OCI-M2 (cell line): Measurements from ENCODE around the gene OR5K1.

Experiments used
- DNase-seq: peaks from one replicate; lab custom pipeline; 2025; ENCODE audit not compliant: unreplicated experiment; lab: John Stamatoyannopoulos, UW

The OR5K1 gene

DNA sequence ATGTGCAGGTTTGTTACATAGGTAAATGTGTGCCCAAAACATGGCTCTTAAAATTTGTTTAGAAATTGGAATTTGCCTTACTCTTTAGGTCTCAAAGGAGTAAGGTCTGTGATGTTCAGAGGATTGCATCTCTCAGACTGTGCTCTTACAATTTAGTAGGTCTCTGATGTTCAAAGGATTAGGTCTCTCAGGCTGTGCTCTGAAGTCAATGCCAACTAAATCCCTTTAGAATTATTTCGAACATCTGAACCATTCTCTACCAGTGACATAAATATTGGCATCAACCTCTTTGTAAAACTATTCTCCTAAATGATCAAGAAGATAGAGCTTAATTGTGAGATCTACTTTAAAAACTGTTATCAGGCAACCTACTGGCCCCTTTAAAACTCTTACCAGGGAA, at the start of gene OR5K1:
Gene OR5K1 (plus strand): TSS at position 301 of the 400 bp plus-strand sequence. CDS start 6,376 bp downstream, outside the sequence.
- no peak for DNase-seq

DNA sequence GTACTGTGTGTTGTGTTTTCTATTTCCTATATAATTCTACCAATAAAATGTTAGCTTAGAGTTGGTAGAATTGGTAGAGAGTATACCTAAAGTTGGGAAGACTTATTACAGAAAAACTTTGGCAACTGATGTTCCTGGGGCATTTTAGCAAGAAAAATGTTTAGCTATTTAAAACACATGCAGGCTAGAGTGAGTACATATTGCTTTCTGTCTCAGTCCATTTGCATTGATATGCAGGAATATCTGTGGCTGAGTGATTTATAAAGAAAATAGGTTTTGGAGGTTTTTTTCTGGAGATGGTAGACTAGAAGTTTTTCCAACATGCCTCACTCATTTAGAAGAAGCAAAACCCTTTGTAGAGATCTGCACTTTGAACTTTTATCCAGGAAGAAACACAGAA, 30.4 kb upstream of the OR5K1 start:
- no peak for DNase-seq

DNA sequence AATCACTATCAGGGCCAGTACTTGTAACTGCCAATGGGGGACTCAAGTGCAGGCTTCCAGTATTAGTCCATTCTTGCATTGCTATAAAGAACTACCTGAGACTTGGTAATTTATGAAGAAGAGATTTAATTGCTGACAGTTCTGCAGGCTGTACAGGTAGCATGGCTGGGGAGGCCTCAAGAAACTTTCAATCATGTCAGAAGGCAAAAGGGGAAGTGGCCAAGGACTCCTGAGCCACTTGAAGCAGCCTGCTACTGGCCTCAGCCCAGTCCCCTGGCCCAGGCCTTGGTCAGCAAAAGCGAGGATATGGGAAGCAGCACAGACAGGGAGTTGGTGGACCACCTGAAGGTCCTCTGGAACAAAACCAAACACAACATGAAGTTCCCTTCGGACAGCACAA, 29.2 kb upstream of the OR5K1 start:
- no peak for DNase-seq

DNA sequence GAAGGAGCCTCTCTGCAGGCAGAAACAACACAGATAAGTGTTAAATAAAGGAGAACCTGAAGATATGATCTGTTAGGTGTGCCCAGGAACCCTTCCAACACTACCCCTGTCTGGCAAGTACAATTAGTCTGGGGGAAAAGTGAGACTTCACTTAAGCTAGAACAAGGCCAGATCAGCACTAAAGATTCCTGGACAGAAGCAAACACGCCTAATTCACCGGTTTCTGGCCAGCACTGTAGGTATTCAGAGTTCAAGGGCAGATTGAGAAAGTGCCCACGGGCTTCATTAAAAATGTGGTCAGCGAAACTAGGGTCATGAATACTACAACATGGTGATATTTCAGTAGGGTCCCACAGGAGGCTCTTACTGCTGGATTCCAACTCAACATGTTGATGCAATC, 28.6 kb upstream of the OR5K1 start:
- no peak for DNase-seq

DNA sequence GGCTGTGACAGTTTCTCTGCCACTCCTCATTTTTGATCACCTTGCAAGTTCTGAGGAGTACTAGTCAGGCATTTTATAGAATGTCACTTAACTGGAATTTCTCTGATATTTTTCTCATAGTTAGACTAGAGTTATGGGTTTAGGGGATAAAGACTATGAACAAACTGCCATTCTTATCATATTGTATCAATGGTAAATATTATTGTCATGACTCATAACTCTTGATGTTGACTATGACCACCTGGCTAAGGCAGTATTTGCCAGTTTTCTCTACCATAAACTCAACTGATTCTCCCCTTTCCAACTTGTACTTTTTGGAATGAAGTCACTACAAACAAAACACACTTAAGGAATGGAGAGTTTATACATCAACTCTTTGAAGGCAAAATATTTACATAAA, 22.7 kb upstream of the OR5K1 start:
- no peak for DNase-seq

DNA sequence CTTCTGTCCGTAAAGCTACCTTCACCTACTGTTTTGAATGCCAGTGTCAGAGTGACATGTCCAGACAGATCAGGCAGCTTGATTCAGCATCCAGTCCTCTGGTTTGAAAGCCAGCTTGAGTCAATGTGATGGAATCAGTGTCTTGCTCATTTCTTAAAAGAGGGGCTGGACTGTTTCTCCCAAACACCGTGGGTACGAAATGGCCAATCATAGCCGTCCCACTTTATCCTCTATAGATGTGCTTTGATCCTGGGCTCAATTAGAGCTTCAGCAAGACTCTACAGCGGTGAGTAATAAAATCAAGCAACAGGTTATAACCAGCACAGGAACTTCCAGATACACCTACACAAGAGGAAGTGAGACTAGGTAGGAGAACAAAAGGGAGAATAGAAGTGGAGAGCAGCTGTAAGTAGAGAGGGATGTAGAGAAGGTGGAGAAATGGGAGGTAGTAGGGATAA, 17.0 kb upstream of the OR5K1 start:
- DNase-seq = no peak

DNA sequence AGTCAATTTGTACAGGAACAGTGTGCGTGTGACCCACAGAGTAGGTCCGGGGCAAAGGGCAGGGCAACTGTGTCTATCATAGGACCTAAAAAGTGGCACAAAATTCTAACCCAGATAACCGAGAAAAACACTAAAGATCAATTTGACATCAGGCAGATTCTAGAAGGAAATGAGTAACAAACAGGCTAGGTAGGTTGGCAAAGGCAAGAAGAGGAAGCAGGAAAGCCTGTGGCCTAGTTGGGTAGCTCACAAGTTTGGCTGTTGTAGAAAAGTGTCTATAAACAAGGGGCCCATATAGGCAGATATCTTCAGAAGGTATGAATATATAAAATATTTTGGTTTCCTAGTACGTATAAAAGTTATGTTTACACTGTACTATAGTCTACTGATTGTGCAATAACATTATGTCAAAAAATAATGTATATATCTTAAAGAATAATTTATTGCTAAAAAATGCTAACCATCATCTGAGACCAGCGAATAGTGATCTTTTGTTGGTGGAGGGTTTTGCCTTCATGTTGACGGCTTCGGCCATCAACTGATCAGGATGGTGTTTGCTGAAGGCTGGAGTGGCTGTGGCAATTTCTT, 13.3 kb upstream of the OR5K1 start:
- no peak for DNase-seq

DNA sequence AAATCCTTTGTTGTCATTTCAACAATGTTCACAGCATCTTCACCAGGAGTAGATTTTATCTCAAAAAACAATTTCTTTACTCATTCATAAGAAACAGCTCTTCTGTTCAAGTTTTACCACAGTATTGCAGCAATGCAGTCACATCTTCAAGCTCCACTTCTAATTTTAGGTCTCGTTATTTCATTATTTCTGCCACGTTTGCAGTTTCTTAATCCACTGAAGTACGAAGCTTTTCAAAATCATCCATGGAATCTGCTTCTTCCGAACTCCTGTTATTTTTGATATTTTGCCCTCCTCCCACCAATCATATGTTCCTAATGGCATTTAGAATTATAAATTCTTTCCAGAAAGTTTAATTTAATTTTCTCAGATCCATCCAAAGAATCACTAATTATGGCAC, 12.6 kb upstream of the OR5K1 start:
- no peak for DNase-seq

DNA sequence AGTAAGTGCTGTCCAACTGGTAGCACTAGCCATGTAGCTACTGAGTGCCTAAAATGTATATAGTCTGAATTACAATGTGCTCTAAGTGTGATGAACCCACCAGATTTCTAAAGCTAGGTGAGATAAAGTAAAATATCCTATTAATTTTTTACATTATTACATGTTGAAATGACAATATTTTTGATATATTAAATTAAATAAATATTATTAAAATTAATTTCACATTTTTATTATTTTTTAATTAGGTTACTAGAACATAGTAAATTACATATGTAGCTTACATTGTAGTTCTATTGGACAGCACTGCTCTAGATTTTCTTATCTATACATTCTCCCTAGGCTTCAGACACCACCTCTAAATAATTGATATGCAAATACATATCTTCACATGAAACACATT, 9.2 kb upstream of the OR5K1 start:
- DNase-seq = no peak

DNA sequence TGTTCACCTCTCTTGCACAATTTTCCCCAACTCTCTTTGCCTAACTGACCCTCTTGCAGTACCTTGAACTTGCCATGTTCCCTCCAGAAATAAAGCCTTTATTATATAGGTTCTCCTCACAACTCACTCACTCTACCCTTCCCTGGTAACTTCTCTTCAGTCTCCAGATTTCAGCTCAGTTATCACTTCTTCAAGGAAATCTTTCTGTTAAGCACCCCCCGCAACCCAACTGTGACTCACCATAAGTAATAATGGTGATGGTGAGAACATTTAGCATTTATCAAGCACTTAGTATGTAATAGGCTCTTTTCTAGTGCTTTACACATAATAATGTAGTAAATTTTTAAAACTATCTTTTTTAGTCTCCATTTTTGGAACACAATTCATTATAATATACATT, 8.1 kb upstream of the OR5K1 start:
- no peak for DNase-seq

DNA sequence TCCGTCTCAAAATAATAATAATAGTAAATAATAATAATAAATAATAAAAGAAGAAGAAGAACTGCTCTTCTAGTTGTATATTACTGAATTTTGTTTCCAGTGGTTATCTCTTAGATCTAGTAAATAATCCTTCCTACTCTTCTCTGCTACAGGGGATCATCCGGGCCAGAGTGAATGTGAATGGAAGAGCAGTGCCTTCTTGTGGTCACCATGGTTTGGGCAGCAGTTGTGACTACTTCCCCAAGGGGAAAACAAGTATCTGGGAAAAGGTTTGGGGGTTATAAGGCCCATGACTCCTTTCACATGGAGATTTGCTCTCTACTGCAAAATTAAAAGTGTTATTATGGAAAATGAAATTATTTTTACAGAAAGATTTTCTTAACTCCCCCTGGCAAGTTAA, 5.5 kb upstream of the OR5K1 start:
- no peak for DNase-seq

DNA sequence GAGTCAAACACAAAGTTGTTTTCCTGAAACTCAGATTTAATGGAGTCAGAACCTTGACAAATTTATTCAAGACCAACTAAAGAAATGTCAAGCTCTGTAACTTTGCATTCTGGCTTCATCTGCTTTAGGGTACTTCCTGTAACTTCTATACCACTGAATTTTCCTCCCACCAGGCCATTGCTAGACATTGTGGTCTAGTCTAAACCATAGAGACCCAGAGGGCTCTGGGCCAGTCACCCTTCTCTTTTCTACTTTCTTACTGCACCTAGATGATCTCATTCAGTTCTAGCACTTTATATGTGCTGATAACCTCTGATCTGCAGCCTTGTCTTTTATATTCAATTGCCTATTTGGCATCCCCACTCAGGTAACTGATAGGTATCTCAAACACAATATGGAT, 2.8 kb upstream of the OR5K1 start:
- DNase-seq = no peak

DNA sequence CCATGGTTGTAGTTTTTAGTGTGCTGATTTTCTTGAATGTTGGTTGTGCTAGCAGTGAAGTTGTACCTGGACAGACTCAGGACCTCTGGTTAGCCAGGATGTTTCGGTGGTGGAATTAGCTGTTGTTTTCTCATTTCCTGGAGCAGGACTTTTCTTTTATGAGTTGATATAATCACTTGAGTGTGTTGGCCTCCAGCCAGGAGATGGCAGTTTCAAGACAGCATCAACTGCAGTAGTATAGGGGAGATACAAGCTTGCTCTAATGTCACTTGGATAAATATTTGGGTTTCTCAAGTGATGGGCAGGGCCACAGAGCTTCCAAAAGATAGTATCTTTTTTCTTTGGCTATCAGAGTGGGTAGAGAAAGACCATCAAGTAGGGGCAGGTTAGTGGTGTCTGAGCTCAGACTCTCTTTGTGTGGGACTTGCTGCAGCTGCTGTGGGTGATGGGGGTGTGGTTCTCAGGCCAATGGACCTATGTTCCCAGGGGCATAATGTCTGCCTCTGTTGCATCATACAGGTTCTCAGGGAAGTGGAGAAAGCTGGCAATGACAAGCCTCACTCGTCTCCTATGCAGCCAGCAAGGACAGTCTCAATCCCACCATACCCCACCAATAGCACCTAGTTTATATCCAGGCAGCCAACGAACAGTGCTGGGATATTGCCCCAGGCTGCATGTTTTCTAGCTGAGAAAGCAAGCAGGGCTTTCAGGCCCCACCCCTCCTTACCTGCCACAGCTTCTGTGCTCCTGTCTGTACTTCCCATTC, 19.9 kb downstream of the OR5K1 start:
- no peak for DNase-seq

DNA sequence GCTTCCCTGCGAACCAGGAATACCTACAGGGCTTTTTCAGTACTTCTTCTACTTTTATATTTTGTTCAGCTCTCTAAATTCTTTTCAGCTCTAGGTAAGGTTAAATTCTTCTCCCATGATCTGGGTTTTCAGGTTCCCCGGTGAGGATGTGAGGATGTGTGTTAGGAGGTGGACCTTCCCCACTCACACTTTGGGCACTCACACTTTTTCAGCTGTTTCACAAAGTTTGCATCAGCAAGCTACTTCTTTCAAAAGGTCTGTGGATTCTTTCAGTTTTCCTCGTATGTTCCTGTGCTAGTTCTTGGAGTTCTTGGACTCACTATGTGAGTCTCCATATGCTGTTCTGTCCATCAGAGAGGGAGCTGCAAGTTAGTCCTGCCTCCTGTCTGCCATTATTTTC, 20.6 kb downstream of the OR5K1 start:
- no peak for DNase-seq

DNA sequence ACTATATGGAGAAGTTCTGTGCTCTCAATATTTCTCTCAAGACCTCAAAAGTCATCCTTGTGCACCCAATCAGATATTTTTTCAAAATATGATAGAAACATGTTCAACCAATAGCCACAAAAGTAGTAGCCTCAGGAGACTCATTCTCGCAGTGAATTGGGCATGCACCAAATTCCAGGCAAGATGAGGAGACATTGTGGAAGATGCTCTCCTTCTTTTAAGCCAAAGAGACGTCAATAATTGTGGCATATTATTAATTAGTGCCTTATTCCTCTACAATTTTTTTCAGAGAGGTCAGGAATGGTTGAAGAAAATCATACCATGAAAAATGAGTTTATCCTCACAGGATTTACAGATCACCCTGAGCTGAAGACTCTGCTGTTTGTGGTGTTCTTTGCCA, 34.4 kb downstream of the OR5K1 start, which contains the start of gene OR5K2:
Gene OR5K2 (plus strand): TSS at position 301 of the 400 bp plus-strand sequence. CDS start 0 bp downstream, at position 301.
- no peak for DNase-seq

DNA sequence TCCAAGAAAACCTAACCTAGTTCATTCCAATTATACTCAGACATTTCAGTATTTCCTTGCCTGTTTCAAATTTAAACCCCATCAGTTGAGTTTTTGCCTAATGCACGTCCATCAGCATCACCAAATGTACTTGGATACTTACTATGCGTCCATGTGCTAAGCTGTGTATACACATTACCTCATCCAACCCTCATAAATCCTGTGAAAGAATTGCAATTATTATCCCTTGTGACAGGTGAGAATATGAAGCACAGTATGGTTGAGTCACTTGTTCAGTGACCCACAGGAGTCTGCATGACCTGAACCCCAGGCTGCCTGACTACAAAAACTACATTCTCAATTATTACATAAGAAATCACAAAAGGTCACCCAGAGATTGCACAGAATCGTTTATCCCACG, 37.0 kb downstream of the OR5K1 start:
- no peak for DNase-seq

DNA sequence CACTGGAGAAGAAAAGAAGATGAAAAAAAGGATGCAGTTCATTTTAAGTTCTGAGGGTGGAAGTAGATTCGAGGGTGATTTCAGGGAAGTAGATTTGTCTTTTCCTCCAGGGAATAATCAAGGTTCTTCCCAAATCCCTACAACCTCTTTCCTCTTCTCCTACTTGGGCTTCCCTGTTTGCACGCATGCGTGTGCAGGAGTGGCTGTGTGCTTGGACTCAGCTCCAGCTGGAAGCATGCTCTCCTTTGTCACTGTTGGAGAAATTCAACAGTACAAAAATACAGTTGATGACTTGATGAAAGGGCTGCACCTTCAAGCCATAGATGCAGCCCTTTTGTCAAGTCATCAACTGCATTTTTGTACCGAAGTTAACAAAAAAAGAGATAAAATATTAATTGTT, 38.3 kb downstream of the OR5K1 start:
- DNase-seq = no peak

DNA sequence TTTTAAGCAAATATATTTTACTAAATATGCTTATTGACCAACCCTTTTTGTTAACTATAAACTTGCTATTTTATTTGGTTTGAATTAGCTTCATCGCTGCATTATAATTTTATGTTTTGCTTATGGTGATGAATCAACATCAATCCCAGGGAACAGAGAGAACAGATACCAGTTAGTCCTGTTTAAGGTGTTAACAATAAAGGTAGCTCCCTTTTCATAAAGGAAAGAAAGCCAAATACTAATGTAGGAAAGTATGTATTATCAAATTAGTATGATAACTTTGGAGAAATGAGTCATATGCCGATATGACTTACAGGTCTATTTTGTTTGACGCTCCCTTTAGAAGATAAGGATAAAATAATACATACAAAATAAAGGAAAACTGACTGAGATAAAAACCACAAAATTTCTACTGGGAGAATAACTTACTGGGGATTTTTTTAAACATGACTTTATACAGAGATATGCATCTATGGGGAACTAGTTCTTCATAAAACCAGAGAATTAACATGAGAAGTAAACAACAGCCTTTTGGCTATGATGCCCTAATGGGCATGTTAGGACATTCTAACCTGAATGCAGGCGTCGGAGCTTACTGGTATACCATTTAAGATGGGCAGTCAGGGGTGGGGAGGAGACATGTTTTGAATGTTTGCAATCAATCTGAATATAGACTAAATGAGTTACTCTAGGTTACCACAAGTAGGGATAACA, 39.0 kb downstream of the OR5K1 start:
- DNase-seq = no peak

DNA sequence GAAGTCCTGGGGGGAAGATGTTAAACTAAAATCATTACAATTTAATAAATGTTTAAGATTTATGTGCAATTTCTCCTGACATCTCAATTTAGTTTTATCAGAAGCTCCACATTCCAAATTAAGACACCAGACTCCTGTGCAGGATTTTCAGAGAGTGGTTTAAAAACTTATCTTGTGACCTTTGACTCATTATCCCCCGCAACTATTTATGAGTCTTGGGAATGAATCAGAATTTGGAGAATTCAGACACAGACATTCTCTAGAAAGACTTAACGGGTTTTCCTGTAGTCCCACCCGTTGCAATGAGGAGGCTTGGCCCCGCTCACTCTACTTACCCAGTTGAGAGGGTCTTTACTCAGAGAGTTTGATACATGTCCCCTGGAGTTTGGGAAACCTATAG, 41.5 kb downstream of the OR5K1 start:
- no peak for DNase-seq

DNA sequence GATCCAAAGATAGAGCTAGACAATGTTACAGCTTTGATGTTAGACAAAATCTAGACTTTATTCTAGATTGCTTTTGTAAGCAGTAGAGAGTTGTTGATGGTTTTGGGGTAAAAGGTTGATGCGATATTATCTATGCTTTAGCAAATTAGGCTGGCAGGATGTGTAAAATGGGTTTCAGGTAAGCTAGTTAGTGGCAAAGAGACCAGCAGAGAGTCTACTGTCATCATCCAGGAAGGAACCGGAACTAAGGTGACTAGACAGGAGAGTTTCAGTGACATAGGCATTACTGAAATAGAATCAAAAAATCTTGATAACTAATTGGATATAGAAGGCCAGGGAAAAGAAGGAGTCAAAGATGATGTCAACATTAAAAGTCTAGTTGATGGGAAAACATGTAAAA, 45.6 kb downstream of the OR5K1 start:
- DNase-seq = no peak

DNA sequence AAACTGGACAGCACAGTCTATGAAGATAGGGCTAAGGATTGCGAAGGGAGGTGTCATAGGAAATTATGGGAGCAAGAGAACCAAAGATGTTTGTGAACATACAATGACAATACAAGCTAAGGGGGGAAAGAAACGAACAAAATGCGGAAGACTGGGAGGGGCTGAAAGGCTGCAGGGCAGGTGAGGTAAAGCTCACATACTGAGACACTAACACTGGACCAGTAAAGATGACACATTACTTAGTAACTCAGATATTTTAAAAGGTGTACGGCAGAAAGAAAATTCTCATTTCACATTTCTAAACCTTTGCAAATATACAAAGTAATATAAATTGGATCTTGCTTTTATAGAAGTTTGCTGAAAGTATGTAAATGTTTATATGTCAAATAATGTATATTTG, 49.6 kb downstream of the OR5K1 start:
- no peak for DNase-seq

DNA sequence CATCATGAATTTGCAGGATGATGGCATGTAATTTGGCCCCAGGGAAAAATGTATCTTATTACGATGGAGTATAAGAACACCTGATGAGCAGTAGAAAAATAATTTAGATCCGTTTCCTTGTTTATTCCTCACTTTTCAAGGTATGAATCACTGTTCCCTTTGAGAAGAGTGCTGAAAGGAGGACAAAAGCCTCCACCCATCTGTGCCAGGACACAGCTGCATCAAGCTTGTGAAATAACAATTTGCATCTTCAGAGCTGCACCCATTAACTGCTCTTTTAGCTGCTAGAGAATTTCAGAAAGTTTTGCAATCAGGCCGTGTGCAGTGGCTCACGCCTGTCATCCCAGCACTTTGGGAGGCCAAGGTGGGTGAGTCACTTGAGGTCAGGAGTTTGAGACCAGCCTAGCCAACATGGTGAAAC, 50.1 kb downstream of the OR5K1 start:
- DNase-seq = no peak
